CD4-positive, alpha-beta T cell treated with Interleukin-4 for 4 hours (primary cell): ENCODE results near the gene MAPKAPK2.

Source experiments
- DNase-seq: peaks from one replicate; pipeline ENCODE4 v3.0.0-alpha.2; 2020

Gene MAPKAPK2

DNA sequence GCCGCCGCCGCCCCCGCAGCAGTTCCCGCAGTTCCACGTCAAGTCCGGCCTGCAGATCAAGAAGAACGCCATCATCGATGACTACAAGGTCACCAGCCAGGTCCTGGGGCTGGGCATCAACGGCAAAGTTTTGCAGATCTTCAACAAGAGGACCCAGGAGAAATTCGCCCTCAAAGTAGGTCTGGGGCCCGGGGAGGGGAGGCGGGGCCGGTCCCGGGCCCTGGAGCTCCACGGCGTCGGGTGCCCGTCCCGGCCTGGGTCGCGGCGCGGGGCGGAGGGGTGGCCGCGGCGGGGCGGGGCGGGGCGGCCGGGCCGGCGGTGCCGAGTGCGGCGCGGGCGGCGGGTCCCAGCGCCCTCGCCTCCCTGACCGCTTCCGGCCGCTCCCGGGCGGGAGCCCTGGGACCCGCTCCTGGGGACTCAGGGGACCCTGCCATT lies 646 bp downstream of the MAPKAPK2 start:
- no peak for DNase-seq

DNA sequence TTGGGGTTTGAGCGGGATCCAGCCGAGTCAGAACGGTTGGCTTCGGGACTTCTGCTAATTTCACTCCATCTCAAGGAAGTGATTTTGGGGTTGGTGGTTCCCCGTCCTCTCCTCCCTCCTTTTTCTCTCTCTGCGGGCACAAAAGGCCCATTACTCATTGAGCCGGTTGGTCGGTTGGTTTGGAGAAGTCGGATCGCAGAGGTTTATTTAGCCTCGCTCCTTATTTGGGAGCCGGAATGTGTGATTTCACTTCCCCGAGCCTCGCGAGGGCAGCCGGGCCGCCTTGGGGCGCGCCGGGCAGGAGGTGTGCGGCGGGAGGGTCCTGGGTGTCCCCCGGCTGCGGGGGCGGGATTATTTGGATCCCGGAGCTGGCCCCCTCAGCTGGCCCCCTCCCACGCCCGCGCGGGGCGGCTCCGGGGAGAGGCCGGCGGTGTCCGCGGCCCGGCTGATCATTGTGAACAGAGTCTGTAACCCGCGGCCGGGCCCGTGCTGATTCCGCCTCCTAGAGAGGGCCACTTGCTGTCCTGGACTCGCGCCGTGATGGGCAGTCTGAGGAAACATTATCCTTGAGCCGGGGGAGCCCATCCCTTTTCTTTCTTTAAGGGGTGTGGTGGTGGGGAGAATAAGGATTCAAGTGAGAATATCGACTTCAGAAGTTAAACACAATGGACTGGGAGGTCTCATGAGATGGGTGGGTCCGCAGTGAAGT lies 1.2 kb downstream of the MAPKAPK2 start:
- DNase-seq: peak; percentile 69

DNA sequence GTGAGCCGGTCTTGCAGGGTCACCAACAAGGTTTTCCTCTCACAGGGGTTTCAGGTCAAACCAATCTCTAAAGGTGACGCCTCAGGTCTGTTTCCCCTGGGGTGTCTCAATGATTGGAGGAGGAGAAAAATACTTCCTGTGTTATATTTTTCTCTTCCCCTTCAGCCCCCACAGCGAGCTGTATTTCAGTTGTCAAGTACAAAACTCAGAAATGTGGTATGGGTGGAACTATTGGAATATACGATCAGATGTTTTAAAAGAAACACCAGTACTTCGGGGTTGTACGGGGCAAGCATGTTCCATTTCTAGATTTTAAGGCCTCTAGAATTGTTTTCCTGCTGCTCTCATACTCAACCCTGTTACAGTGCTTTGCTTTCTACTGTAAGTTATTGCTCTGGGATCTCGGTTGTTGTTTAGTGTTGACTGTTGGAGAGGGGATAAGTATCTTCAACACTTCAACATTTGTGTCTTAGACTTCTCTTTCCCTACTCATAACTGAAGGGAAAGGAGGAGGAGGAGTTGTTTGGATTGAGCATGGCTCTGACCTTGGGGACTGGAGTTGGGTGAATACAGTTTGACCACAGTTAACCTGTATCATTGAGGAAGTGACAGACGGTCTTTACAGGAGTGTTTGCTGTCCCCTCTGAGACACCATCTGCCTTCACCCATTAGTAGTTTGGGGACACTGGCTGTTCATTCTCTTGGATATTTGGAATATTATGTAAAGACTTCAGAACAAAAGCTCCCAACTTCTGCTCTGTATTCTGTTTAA lies 2.0 kb downstream of the MAPKAPK2 start:
- DNase-seq: peak; percentile 55

DNA sequence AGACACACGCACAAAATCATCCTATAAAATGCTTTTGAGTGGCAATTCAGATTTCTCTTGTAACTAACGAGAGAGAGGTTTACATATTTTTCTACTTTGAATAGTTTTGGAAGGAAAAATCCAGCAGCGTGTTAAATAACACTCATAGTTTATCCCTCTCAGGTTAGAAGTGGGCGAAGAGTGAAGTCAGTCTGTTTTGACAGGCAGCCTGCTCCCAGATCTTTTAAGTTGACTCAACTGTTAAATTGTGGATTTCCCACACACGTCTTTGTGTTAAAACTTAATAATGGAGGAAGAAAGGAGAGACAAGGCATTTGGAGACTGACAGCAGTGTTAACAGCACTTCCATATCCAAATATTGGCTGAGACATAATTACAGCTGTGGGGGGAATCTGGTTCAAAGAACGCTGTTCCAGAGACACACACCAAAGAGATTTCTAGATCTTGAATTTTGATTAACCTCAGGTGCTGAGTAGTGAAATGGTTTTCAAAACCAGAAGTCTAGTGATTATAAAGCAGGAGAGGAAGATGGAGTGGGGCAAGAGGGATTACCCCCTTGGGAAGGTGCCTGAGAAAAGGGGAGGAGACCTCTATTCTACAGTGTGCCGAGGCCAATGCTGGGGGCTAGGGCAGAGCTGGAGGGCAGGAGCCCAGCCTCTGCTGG lies 2.7 kb downstream of the MAPKAPK2 start:
- DNase-seq: no peak

DNA sequence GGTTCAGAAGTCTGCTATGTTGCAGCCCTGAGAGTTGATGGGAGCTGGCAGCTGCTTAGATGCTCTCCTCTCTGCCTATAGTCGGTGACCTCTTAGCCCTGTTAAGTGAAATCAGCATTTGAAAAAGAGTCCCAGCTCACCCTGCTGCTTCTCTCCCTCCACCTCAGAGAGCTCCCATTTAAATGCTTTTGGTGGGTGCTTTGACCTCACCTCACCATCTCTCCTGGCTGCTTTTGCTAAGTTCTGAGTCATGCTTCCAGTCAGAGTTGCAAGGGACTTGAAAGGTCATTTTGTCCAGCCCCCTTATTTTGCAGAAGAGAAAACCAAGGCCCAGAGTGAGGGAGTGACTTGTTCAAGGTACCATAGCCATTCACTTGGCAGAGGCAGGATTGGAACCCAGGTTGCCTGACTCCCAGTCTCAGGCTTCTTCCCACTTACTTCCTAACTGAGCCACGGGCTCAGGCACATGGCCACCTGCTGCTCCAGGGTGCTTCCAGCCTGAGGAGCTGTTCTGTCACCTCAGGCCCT lies 3.3 kb downstream of the MAPKAPK2 start:
- no peak for DNase-seq

DNA sequence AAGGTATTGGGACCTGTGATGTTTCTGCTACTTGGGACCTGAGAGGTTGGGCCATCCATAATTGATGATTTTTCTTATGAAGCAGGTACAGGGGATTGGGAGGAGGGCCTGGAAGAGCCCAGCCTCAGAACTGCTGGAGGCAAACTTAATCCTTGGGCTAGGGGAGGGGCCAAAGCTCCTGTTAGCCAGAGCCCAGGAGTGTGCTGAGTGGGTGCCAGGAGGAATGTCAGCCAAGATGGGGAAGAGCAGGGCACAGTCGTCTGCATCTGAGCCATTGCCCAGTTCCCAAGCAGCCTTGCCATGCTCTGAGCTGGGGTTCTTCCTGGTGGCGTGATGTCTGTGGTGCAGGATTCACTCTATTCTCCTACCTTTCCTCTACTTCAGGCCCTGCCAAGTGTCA lies 5.8 kb downstream of the MAPKAPK2 start:
- DNase-seq: no peak

DNA sequence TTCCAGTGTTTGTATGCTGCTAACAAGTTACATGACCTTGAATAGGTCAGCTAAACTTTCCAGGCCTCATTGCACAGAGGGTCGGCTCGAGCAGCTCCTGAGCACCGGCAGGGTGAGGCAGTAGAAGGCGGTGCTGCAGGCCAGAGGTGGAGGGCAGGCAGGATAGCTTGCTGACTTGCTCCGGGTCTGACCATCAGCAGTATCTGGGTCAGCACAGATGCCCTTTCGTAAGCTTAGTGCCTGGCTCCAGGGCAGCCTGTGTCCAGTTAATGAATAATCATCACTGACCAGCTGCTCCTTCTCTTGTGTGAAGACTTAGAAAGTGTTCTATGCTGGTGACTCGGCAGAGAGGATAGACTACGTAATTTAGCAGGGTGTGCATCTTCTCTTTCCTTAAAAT lies 6.9 kb downstream of the MAPKAPK2 start:
- no peak for DNase-seq

DNA sequence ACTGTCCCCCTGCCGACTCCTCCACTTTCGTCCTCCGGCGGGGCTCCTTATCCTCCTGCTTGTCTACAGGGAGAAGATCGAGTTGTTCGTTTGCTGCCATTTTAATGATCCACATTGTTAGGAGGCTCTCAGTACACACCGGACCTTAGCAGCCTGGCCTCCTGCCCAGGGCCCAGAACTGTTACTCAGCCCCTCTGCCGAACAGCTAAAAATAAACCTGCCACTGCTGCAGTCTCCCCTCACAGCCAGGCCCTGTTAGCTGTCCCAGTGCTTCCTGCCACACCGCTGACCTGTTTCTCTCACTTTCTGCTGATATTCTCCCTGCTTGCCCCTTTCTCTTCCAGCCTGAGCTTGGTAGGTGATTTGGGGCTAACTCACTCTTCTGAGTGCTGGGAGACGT lies 8.3 kb downstream of the MAPKAPK2 start:
- no peak for DNase-seq

DNA sequence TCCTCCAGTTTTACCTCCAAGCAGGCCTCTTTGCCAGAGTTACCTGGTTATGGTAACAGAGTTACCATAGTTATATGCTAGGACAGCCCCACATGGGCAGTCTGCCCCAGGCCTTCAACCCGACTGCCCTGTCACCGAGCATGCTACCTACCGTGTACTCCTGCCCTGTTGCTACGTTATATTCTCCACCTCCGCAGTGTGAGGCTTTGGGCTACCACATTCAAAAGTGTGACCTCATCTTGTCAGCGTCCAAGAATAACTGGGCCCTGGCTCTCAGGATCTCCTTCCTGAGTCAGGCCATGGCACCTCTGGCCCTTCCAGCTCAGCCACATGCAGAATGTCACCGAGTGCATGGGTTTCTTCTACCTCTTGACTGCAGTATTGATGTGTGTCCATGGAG lies 8.9 kb downstream of the MAPKAPK2 start:
- DNase-seq: no peak

DNA sequence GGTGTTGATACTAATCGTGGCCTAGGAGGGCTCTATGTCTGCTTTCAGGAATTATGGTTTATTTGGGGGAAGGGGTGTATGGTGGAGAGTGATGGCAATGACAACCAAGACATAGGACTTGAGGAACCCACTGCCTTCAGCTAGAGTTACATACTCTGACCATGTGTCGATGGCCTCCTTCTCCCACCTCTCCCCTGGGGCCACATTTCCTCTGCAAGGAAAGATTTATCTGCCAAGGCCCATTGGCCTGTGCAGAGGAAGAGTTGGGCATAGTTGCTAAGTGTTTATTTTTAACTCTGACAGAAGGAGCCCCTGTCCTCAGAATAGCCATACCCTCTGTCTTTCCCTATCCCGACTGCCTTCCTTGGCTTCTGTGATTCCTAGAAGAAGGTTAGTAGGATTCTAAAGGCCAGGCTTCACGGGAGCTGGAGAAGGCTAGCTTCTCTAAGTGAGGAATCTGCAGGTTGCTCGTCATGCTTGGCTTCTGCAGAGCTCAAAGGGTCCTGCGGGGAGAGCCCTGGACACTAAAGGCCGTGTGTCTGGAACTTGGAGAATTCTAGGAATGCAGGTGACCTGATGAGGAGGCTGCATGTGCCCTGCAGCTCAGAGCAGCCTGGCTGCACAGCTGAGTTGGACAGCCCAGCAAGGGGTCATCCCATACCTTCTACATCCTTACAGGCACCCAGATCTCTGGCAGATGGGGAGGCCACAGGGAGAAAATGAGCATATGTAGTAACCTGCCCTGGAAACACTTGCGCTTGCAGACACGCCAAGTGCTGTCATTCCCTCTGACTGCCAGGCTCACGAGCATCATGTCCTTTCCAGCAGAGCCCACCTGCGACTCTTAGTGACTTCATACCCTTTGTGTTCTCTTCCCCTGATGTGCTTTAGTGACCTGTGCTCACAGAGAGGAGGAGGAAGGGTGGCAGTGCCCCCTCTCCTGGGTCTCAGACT lies 9.7 kb downstream of the MAPKAPK2 start:
- DNase-seq: no peak

DNA sequence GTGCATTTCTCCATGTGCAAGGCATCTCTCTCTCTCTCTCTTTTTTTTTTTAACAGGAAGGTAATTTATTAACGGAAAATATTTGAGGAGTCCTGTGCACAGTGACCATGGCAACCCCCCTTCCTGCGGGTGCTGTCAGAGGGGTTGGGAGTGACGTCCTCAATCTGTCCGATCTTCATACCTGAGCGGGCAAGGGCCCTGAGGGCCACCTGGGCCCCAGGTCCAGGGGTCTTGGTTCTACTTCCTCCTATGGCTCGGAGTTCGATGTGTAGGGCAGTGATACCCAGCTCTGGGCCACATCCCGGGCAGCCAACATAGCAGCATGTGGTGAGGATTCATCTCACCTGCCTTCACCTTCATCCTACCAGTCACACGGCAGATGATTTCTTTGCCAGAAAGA lies 11.0 kb downstream of the MAPKAPK2 start:
- no peak for DNase-seq

DNA sequence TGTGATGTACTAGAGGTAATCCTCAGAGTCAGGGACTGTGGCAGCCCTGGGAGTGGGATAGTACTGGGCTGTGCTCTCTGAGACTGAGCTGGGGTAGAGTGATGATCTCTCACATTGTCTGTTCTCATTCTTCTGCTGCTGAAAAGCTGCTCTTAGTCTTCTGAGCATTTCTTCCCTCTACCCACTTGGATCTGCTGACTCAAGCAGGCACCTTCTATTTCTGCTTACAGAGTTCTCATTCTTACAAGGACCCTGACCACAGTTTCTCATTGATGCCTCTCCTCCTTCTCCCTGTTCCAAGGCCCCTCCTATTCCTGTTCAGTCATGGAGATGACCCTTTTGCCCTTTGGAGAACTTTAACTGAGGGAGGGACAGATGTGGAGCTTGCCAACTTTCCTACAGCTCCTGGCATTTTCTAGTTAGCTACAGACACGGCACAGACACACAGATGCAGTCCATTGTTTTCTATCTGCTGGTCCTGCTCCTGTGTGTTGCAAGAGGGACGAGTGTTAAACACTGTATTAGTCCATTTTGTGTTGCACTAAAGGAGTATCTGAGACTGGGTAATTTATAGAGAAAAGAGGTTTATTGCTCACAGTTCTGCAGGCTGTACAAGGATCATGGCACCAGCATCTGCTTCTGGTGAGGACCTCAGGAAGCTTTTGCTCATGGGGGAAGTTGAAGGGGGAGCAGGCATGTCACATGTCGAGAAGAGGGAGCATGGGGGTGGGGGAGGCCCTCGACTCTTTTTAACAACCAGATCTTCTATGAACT lies 12.3 kb downstream of the MAPKAPK2 start:
- DNase-seq: no peak

DNA sequence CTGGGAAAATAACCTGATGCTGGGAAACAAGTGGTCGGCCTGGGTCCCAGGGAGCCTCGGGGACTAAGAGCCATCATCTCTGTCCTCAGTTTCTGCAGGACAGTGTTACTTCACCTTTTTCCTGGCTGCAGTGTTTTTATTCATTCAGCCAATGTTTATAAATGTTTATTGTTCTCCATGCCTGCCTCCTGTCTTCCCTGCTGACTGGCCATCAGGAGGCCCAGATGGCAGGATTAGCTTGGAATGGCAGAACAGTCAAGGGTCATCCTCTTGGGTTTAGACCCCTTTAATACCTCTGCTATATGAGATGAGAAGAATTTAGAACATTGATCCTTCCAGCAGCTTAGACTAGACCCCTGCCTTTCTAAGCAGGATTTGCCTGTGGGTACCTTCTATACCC lies 13.3 kb downstream of the MAPKAPK2 start:
- DNase-seq: no peak

DNA sequence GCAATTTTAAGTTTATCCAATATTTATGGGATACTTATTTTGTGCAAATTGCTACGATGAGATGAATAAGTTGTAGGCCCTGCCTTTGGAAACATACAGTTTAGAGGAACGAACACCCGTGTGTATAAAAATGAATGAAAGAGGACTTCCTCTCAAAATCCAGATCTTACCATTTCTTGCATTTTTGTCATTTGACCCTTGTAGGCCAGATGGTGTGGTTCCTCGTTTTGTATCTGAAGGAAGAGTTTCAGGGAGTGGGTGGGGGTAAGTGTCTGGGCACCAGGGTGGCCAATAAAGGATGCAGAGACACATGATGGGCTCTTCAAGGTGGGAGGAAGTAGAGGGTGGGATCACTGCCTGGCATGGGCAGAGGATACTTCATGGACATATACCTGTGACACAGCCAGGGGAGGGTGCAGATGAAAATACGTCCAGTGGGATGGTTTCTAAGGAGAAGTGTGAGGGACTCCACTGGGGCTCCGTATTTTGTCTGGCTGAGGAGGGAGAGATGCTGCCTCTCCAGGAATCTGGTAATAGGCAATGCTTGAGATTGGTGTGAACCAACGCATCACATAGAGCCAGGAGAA lies 14.4 kb downstream of the MAPKAPK2 start:
- DNase-seq: no peak

DNA sequence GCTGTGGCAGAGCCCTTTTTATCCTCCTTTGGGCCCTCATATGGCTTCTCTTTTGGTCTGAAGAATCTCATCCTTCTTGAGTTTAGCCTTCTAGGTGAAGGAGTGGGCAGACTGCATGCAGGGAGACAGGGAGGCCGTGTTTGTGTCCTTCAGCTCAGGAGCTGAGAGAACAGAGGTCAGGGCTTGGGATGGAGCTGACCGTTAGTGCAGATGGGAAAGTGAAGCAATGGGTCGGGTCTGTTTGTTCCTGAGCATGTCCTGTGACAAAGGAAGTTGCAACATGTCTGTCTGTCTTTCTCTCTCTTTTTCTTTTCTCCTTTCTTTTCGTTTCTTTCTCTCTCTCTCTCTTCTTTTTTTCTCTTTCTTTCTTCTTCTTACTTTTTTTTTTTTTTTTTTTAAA lies 14.9 kb downstream of the MAPKAPK2 start:
- DNase-seq: no peak

DNA sequence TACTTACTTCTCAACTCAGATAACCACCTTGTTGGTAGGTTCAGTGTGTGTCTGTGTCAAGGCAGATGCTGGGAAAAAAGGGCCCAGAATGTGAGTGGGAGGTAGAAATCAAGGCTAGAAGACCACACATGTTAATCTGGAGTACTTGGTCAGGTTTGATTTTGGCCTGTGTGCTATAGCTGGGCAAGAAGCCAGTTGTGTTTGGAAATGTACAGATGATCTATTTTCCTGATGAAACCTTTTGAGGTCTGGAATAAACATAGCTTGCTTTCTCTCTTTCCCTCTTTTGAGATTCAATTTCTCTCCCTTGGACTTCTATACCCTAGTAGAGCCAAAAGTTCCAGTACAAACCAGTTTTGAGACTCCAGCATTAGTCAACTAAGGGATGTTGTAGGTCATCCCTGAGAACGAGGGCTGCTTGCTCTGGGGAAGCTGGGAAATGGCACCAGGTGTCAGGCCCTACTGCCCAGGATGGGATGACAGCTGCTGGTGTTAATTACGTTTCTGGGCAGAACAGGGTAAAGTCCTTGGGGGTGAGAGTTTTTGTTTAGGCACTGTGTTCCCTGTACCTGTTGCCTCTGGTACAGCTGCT lies 15.8 kb downstream of the MAPKAPK2 start:
- no peak for DNase-seq

DNA sequence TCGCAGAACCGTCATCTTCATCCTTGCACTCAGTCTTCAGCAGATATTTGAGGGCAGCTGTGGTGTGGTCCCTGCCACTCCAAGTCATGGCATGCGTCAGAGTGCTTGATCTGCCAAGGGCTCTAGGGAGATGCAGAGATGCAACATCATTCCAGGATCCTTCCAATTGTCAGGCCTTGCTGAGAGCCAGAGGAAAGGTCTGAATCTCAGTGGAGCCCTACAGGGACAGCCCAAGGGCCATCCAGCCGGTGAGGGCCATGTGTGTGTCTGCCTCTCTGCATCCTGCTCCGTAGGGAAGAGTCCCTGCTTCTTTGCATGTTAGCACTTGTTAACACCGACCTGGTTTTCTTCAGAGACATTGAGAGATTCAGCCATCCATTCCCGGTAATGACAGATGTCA lies 17.6 kb downstream of the MAPKAPK2 start:
- DNase-seq: no peak

DNA sequence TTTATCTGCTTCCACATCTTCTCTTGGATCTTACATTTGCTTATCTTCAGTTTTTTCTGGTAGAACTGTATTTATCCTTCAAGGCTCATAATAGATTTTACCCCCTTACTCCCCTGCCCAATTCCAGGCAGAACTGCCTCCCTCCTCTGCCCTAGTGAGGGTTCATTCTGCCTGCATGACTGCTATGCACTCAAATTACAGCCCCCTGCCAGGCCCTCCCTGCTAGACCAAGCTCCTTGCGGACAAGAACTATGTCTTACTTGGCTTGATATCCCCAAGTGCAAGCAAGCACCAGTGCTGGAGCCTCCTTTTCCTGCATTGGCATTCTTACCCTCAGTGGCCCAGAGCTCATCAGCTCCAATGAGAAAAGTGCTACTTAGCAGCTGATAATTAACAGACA lies 18.1 kb downstream of the MAPKAPK2 start:
- DNase-seq: no peak

DNA sequence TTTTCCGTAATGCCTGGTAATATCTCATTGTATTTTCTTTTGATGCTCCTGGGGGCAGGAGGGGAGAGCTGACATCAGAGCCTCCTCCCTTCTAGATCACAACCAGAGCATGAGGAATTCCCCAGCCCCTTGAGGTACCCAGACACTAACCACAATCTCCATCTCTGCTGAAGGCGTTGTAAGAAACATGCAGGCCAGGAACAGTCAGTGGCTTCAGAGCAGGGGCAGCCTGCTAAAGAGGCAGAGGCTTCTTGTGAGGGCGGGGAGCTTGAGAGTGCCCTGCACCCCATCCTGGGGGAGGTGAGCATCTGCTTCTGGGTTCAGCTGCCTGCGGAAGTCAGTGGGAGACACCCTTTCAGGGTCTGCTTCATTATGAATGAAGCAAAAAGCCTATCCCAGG lies 19.0 kb downstream of the MAPKAPK2 start:
- peak; percentile 68 for DNase-seq

DNA sequence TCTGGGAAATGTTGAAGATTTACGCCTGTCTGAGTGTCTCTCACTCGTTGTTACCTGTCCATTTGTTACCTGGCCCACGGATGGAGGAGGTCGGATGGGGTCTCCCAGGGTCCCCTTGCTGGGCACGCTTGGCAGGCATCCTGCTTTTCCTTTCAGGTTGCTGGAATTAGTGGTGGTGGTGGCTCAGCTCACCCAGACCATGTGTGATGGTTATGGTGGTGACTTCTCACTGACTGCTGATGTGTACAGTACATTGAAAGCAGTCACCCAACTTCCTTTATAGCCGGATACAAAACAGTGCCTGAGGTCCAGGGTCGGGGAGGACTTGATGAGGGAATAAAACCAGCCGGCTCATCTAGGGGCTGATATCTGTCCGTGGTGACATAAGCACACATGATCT lies 19.5 kb downstream of the MAPKAPK2 start:
- no peak for DNase-seq

DNA sequence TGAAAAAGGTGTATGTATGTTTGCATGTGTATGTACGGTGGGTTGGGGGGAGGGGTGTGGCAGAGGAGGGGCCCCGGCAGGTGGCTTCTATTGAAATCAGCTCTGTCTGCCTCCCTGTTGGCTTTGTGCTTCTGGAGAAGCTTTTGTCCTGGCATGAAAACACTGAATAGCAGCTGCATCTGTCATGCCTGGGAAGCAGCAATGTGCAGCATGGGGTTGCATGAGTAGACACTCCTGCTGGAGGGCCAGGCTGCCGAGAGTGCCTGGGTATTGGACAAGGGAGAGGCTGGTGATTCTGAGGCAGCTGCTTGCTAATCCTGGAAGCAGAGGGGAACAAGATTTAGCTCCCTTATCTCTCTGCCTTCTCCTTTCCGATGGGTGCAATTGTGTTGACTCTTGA lies 20.5 kb downstream of the MAPKAPK2 start:
- DNase-seq: no peak
